ENCODE measurements around the gene KHDRBS2.

- TF ChIP-seq, protein P1, sequence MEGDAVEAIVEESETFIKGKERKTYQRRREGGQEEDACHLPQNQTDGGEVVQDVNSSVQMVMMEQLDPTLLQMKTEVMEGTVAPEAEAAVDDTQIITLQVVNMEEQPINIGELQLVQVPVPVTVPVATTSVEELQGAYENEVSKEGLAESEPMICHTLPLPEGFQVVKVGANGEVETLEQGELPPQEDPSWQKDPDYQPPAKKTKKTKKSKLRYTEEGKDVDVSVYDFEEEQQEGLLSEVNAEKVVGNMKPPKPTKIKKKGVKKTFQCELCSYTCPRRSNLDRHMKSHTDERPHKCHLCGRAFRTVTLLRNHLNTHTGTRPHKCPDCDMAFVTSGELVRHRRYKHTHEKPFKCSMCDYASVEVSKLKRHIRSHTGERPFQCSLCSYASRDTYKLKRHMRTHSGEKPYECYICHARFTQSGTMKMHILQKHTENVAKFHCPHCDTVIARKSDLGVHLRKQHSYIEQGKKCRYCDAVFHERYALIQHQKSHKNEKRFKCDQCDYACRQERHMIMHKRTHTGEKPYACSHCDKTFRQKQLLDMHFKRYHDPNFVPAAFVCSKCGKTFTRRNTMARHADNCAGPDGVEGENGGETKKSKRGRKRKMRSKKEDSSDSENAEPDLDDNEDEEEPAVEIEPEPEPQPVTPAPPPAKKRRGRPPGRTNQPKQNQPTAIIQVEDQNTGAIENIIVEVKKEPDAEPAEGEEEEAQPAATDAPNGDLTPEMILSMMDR (conservative IDR thresholded peaks at IDR 0.05; ENCODE audit: low read length), result no peak
- TF ChIP-seq EZH2phosphoT487 (IDR thresholded peaks at IDR 0.05; ENCODE audit: borderline replicate concordance), result no peak
Observed at GRCh38 chr6:61745994-61746393, 540.0 kb downstream of the KHDRBS2 start.
